ENCODE measurements around the gene ASB17. TPM values are rescaled to one million over a fixed set of nuclear protein-coding genes. Genes with fewer than 3 reads are reported as not detected.
"Not testable (repeated sequence)": the region's sequence is repeated elsewhere in the genome, so short reads cannot be mapped to it uniquely, and the experiment has no call there.

ASB17 gene
- total RNA-seq, 2 donors from 2014 or later = not detected

GRCh38 chr1:75950176-75950575 lies 18.0 kb upstream of the ASB17 start:
- Histone ChIP-seq H3K4me1 (ENCODE audit: control insufficient read depth in 1 of 2, low read depth in 2 of 2) (no peaks in the 10 kb centered on the region), H3K4me3 (no peak overlapping the region), H3K36me3 (no peaks in the 10 kb centered on the region), H3K27ac (no peak overlapping the region), H3K27me3 (replicated peaks; ENCODE audit: insufficient read depth) (no peaks in the 10 kb centered on the region), H3K9me3 (no peaks in the 10 kb centered on the region)
- ATAC-seq (ENCODE audit: insufficient number of reproducible peaks, low FRiP score, low read depth) (no peak), DNase-seq (ENCODE audit: low spot score) (no peak)
- no peak for TF ChIP-seq CTCF (IDR thresholded peaks at IDR 0.05)

DNA sequence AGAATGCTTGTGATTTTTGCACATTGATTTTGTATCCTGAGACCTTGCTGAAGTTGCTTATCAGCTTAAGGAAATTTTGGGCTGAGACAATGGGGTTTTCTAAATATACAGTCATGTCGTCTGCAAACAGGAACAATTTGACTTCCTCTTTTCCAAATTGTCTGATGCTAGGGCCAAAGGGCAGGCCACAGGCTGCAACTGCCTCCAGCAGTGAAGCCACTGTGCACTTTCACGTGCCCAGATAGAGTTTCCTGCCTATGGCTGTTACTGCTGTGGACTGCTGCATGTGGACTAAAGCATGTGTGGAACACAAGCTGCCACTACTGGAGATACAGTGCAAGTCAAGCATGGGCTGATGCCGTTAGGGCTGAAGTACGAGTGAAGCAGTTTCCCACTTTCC lies 10.8 kb upstream of the ASB17 start:
- not testable (repeated sequence) for H3K27ac ChIP-seq

GRCh38 chr1:75937034-75937433 lies 4.8 kb upstream of the ASB17 start:
- H3K27ac ChIP-seq = no peak overlapping the region
- H3K36me3 ChIP-seq = no peaks in the 10 kb centered on the region
- ATAC-seq (ENCODE audit: insufficient number of reproducible peaks, low FRiP score, low read depth) (no peak), DNase-seq (ENCODE audit: low spot score) (no peak)
- TF ChIP-seq CTCF (IDR thresholded peaks at IDR 0.05) = no peak
- no peaks in the 10 kb centered on the region for H3K27me3 ChIP-seq (replicated peaks; ENCODE audit: insufficient read depth)
- H3K9me3 ChIP-seq = no peaks in the 10 kb centered on the region
- H3K4me1 ChIP-seq (ENCODE audit: control insufficient read depth in 1 of 2, low read depth in 2 of 2) = no peaks in the 10 kb centered on the region
- H3K4me3 ChIP-seq = no peak overlapping the region

More for the DNA sequence above, 10.8 kb upstream of the ASB17 start:
- not testable (repeated sequence) for H3K9me3 ChIP-seq; H3K36me3 ChIP-seq; H3K4me3 ChIP-seq; DNase-seq (ENCODE audit: low spot score); H3K4me1 ChIP-seq (ENCODE audit: control insufficient read depth in 1 of 2, low read depth in 2 of 2); ATAC-seq (ENCODE audit: insufficient number of reproducible peaks, low FRiP score, low read depth); H3K27me3 ChIP-seq (replicated peaks; ENCODE audit: insufficient read depth)

DNA sequence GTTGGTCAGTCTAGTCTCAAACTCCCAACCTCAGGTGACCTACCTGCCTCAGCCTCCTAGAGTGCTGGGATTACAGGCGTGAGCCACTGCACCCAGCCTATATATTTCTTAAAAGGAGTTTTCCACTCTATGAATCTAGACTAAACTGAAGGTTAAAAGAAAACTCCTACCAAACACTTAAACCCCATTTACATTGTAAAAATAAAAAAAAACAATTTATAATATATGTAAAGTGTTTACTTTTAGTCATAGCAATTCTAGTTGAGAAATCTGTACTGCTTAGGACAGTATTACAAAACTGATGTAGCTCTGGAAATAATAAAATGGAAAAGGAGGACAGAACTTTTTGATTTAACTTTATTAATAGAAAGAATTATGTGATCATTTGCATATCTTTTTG lies 9.5 kb downstream of the ASB17 start:
- Histone ChIP-seq H3K27me3 (replicated peaks; ENCODE audit: insufficient read depth) (no peaks in the 10 kb centered on the region), H3K4me3 (no peak overlapping the region), H3K4me1 (ENCODE audit: control insufficient read depth in 1 of 2, low read depth in 2 of 2) (no peaks in the 10 kb centered on the region), H3K27ac (no peak overlapping the region), H3K36me3 (no peaks in the 10 kb centered on the region), H3K9me3 (no peaks in the 10 kb centered on the region)
- no peak for DNase-seq (ENCODE audit: low spot score)
- no peak for ATAC-seq (ENCODE audit: insufficient number of reproducible peaks, low FRiP score, low read depth)
- TF ChIP-seq CTCF (IDR thresholded peaks at IDR 0.05) = no peak

- no peaks in the 10 kb centered on the region for H3K36me3 ChIP-seq
- H3K4me3 ChIP-seq = no peak overlapping the region
- H3K9me3 ChIP-seq = no peaks in the 10 kb centered on the region
- DNase-seq (ENCODE audit: low spot score) (no peak), ATAC-seq (ENCODE audit: insufficient number of reproducible peaks, low FRiP score, low read depth) (no peak)
- no peak overlapping the region for H3K27ac ChIP-seq
- H3K27me3 ChIP-seq (replicated peaks; ENCODE audit: insufficient read depth) = no peaks in the 10 kb centered on the region
- no peaks in the 10 kb centered on the region for H3K4me1 ChIP-seq (ENCODE audit: control insufficient read depth in 1 of 2, low read depth in 2 of 2)
- TF ChIP-seq CTCF (IDR thresholded peaks at IDR 0.05) = no peak
Measured at GRCh38 chr1:75916834-75917233, 15.4 kb downstream of the ASB17 start.

DNA sequence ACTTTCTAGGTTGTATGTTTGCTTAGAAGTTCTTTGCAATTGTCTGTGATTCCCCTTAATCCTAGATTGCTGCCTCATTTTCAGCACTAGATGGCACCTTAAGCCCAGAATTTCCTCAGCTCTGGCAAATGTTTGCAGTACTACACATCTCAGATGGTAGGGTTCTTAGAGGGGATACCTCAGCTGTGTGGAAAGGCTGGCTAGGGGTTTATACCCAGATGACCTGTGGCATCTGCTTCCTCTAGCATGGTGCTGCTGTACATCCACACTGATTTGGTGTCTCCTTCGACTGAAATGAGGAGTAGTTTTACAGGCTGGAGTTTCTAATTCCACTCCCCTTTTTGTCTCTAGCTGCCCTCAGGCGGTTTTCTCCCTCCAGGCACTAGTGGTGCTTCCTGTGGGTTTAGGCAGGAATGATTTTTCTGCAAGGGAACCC lies 23.5 kb downstream of the ASB17 start:
- no peak for ATAC-seq (ENCODE audit: insufficient number of reproducible peaks, low FRiP score, low read depth)
- Histone ChIP-seq H3K36me3 (no peaks in the 10 kb centered on the region), H3K27ac (no peak overlapping the region), H3K4me3 (no peak overlapping the region), H3K4me1 (ENCODE audit: control insufficient read depth in 1 of 2, low read depth in 2 of 2) (no peaks in the 10 kb centered on the region), H3K9me3 (peaks cover 3% of the 10 kb centered on the region), H3K27me3 (replicated peaks; ENCODE audit: insufficient read depth) (no peaks in the 10 kb centered on the region)
- TF ChIP-seq CTCF (IDR thresholded peaks at IDR 0.05) = no peak
- no peak for DNase-seq (ENCODE audit: low spot score)

Measured in thoracic aorta (tissue), 2 donors.